Measurements from ENCODE around the gene ADCY9. TPM values are rescaled to one million over a fixed set of nuclear protein-coding genes. Genes with fewer than 3 reads are reported as not detected.
A peak's percentile ranks its signal among the peaks of the same experiment; 100 is the strongest.
"Not testable (repeated sequence)": the region's sequence is repeated elsewhere in the genome, so short reads cannot be mapped to it uniquely, and the experiment has no call there.

Gene ADCY9
- total RNA-seq = 34.6 TPM

DNA sequence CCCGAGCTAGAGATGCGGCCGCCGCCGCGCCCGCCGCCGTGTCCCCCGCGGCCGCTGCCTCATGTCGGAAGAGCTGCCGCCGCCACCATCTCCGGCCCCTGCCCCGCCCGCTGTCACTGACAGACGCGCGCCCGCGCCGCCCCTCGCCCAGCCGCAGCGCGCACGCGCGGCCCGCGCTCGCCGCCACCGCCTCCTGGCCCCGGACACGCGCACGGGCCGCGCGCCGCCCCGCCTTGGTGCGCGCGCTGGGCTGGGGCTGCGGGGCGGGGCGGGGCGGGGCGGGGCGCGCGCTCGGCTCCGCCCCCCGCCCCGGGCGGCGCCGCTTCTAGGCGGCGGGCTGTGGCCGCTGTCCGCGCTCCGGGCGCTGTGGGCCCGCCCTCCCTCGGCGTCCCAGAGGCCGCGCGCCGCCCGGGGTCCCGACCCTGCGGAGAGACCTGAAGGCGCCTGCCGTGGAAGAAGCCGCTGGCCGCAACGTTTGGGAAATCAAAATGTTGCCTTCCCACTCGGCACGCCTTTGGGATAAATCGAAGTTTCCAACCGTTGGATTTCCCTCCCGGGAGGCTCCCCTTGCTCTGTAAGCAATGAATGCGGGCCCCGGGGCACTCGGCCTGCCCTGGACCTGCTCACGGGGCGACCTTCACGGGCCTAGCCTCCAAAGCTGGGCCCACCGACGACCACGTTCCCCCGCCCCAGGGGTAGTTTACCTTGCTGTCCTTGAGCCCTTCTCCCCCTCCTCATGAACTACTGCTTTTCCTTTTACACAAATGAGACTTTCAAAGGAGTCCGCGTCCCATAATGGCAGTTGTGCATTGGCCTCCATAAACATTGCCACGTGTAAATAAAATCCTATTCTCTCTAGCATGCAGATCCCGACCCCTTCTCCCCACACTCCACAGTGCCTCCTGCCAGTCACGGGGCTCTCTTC is at the start of gene ADCY9:
TSS of gene ADCY9 (minus strand) at position 118 of the 925 bp plus-strand sequence. CDS start 1,000 bp downstream, outside the sequence.
- peak; percentile 75 for DNase-seq (ENCODE audit: low spot score)

DNA sequence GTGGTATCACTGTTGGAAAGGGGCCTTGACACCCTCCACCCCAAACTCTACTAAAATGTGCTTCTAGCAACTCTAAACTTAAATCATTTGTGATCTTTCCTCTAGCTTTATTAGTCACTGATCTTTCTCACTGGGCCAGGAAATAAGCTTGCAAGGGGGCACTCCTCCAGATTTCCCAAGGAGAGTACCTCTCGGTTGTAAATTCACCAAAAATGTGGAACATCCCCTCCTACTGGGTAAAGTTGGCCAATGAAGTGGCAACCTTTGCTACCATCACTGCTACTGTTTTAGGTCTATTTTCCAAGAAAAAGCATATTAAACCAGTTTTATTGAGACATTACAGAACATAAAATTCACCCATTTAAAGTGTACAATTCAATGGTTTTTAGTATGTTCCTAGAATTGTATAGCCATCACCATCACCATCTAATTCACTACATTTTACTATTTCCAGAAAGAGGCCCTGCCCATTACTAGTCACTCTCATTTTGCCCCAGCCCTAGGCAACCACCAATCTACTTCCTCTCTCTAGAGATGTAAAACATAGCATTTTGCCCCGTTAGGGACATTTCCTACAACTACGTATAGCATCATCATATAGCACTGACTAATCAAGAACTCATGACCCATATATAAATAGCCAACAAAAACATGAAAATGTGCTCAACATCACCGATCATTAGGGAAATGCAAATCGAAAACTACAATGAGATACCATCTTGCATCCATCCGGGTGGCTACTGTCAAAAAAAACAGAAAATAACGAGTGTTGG is 44.6 kb upstream of the ADCY9 start:
- DNase-seq (ENCODE audit: low spot score) = no peak

DNA sequence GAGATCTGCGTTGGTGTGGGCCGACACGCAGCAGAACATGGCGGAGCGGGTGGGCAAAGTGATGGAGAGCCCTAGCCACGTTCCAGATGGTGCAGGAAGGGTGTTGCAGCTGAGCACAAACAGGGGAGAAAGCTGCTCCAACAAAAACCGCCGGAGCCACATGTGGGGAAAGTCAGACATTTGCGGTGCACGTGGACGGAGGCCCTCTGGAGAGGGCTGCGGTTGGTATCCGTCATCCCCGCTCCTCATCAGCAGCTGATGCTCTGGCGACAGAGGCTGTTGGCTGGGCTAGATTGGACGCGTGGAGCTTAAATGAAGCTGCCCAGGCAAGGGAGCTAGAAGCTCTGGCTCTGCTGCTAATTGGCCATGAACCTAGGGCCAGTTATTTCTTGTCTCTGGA is 43.5 kb upstream of the ADCY9 start:
- DNase-seq (ENCODE audit: low spot score) = no peak

DNA sequence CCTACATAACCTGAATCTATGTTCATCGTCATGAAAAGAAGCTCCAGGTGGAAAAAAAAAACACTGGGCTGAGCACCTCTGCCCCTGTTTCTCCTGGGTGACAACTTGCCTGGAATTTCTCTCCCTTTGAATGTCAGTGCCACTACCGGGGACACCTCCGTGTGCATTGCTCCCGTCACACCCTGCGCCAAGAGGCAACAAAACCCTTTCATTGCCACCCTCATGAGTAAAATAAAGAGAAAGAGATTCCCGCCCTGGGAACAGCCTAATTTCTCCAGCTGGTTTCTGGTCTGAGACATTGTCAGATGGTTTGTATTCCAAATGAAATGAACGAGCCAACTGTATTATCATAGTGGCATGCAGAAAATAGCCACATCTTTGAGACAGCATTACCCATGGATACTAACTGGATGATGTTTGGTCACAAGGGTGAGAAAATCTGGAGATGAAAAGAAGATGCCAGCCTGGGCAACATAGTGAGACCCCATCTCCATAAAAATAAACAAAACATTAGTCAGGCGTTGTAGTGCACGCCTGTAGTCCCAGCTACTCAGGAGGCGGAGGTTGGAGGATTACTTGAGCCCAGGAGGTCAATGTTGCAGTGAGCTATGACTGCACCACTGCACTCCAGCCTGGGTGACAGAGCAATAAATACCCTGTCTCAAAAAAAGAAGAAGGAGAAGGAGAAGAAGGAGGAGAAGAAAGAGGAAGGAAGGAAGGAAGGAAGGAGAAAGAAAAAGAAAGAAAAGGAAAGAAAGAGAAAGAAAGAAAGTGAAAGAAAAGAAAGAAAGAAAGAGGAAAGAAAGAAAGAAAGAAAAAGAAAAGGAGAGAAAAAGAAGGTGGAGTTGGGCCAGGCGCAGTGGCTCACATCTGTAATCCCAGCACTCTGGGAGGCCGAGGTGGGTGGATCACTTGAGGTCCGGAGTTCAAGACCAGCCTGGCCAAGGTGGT is 42.2 kb upstream of the ADCY9 start:
- no peak for DNase-seq (ENCODE audit: low spot score)

DNA sequence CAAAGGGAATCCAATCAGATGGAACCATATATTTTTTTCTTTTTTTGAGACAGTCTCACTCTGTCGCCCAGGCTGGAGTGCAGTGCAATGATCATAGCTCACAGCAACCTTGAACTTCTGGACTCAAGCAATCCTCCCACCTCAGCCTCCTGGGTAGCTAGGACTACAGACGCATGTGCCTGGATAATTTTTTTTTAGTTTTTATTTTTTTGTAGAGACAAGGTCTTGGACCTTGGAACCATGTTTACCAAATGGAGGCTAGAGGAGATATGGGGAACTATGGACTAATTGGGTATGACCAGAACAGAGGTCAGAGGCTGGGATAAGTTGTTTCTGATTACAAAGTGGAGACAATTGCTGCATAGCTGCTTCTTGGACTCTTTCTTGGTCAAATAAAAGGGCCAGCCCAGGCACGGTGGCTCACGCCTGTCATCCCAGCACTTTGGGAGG is 41.2 kb upstream of the ADCY9 start:
- no peak for DNase-seq (ENCODE audit: low spot score)

DNA sequence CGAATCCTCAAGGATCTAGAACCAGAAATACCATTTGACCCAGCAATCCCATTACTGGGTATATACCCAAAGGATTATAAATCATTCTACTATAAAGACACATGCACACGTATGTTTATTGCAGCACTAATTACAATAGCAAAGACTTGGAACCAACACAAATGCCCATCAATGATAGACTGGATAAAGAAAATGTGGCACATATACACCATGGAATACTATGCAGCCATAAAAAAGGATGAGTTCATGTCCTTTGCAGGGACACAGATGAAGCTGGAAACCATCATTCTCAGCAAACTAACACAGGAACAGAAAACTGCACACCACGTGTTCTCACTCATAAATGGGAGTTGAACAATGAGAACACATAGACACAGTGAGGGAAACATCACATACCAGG is 40.3 kb upstream of the ADCY9 start:
- DNase-seq (ENCODE audit: low spot score) = not testable (repeated sequence)

DNA sequence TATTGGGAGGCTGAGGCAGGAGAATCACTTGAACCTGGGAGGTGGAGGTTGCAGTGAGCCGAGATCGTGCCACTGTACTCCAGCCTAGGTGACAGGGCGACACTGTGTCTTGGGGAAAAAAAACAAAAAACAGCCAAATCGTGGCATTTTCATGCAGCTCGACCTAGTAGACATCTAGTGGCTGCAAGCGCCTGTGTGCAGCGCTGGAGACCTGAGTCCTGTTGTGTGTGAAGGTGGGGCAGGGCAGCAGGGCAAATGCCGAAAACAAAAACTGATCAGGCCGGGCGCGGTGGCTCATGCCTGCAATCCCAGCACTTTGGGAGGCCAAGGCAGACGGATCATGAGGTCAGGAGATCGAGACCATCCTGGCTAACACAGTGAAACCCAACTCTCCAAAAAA is 37.1 kb upstream of the ADCY9 start:
- DNase-seq (ENCODE audit: low spot score) = not testable (repeated sequence)

DNA sequence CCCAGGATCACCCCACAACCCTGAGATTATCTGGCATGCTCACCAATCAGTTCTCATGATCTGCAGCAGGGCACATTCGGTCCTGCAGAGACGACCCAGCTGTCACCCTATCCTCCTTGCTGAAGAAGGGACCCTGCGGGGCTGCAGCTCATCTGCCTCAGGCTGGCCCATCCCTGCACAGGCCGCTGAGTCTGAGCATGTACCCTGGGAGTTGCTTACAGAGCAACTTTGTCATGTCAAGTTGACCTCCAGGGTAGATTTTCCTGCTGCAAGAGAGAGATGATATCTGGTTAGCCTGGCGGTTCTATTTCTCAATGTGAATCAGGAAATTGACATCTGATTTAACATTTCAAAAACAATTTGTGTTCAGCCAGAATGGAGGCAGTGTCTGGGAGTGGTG is 36.0 kb upstream of the ADCY9 start:
- DNase-seq (ENCODE audit: low spot score) = no peak

DNA sequence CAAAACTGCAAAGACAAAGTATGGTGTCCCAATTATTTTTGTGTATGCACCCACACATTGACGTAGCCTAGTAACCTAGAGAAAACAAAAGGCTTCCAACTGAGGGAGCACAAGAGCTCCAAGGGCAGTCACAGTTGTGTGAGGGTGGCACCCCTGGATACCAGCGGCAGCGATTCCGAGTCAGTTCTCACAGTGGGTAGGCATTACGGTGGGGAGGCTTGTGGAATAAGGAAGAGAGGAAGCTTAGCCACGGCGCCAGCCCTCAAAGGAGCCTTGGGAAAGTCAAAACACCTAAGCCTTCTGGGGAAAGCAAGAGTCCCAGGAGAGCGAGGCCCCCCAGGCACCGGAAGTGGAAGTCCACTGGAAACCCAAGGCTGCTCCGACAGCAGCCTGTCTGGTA is 31.0 kb upstream of the ADCY9 start:
- no peak for DNase-seq (ENCODE audit: low spot score)

DNA sequence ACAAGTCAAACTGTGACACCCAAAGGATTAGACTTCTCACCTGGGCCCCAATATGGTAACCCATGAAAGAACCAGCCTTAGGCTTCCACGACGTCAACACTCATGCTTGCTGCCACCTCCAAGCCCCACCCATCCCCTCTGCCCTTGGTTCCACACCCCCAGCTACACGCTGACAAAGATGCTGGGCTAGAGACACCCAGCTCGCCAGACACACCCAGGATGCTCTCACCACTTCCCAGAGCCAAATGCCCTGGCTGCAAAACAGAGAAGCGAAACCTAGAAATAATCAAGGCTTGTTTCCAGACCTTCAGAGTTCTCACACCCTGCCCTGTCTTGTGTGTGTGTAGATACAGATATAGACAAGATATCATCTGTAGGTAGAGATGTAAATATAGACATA is 26.0 kb upstream of the ADCY9 start:
- DNase-seq (ENCODE audit: low spot score) = no peak

DNA sequence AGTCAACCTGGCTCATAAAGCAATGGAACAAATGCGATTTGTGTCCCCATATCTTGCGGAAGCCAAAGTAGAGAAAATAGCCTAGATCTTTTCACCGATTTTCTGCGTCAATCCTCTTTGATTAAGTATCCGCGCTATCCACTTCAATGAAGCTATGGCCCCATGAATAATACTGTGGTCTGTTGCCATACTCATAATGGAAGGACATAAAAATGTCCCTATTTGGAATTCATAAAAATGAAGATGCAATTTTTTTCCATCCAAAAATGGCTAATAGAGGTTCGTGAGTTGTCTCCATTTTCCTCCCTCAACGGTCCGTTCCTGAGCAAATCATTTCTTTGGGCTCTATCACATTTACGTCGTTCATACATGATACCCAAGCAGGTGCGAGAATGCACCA is 25.4 kb upstream of the ADCY9 start:
- DNase-seq (ENCODE audit: low spot score) = no peak

DNA sequence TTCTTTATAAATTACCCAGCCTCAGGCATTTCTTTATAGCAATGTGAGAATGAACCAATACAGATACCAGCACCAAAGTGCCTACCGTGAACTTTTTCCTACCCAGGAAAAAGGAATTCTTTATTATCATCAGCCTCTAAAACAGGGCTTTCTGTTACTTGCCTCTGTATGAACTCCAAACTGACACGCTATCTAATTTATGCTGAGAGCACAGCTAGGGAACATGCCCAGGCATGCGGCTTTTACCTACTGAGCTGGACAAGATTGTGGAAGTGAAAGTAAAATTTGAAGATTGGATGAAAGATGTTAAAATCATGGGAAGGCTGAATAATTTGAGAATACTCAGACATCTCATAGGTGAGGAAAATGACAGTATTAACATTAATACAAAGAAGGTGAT is 24.4 kb upstream of the ADCY9 start:
- no peak for DNase-seq (ENCODE audit: low spot score)

DNA sequence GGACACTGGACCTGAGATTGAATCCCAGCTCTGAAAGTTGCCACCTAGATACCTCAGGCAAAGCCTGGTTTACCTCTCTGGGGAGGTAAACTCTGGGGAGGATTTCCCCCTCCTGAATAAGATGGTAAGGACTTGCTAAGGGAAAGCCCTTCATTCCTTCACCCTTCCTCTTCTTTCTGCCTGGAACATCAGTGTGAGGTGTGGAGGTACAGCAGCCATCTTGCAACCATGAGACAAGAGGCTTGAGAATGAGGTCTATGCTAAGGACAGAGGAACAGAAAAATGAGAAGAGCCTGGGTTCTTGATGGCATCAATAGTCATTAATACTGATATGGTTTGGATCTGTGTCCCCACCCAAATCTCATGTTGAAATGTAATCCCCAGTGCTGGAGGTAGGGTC is 23.7 kb upstream of the ADCY9 start:
- no peak for DNase-seq (ENCODE audit: low spot score)

DNA sequence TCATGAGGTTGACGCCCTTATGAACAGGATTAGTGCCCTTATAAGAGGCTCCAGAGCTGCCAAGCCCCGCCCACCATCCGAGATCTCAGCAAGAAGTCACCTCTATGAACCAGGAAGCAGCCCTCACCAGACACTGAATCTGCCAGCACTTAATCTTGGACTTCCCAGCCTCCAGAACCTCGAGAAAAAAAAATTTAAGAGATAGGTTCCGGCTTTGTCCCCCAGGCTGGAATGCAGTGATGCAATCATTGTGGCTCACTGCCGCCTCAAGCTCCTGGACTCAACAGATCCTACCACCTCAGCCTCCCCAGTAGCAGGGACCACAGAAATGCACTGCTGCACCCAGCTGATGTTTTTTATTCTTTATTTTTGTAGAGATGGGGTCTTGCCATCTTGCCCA is 22.5 kb upstream of the ADCY9 start:
- DNase-seq (ENCODE audit: low spot score) = no peak

DNA sequence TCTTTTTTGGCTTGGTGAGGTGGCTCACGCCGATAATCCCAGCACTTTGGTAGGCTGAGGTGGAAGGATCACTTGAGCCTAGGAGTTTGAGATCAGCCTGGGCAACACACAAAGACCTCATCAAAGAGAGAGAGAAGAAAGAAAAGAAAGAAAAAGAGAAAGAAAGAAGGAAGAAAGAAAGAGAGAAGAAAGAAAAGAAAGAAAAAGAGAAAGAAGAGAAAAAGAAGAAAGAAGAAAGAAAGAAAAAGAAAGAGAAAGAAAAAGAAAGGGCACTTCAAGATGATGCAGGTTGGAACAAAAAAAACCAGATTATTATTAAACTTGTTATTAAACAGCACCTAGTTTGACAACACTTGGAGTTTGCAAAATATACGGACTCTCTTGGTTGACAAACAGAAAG is 21.2 kb upstream of the ADCY9 start:
- no peak for DNase-seq (ENCODE audit: low spot score)

DNA sequence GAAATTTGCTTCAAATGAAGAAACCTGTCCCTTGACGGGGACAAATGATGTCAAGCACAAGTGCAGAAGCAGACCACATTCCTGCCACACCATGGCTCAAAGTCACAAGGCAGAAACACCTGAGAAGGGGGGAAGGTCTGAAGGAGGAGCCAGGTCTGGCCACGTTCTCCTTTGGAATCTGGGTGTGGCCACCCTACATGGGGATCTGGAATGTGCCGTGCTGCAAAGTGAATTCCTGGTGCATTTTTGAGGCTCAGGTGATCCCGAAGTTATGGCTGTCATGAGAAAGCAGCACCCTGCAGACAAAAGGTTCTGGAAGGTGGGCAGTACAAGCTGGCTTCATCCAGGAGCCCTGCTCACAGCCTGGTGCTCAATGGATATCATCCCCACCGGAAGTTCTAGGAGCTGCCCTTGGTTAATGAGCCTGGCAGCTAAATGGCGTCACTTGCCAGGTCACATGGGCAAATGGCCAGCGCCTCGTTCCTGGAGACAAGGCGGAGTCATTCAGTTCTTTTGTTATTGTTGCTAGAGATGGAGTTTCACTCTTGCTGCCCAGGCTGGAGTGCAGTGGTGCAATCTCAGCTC is 20.1 kb upstream of the ADCY9 start:
- peak; percentile 65 for DNase-seq (ENCODE audit: low spot score)

DNA sequence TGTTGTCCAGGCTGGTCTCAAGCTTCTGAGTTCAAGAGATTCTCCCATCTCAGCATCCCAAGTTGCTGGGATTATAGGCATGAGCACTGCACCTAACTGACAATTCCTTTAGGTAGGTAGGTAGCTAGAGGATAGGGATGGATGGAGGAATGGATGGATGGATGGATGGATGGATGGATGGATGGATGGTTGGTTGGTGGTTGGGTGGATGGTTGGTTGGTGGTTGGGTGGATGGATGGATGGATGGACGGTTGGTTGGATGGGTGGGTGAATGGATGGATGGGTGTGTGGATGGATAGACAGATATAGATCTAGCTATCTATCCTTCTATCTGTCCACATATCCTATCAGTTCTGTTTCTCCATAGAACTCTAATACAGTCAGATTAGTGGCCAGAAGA is 19.3 kb upstream of the ADCY9 start:
- no peak for DNase-seq (ENCODE audit: low spot score)

DNA sequence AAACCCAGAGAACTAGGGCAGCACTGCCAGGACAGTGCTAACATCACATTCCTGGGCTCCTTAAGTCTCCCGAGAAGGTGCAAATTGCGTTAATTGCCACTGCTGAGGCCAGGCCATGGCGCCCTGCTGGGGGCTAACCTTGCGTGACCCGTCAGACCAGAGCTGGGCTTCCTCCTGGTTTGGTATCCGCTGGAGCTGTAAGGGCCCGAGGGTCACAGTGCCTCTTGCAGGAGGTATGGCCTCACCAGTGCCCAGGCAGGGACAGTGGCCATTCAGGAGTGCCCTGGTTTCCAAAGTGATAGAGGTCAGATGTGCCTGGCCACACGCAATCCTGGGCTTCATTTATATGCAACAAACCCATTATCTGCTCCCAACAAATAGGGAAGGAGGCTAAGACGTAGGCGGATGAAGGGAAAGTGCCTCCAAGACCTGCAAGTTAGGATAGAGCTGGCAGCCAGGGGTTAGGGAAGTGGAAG is 17.7 kb upstream of the ADCY9 start:
- DNase-seq (ENCODE audit: low spot score) = no peak

DNA sequence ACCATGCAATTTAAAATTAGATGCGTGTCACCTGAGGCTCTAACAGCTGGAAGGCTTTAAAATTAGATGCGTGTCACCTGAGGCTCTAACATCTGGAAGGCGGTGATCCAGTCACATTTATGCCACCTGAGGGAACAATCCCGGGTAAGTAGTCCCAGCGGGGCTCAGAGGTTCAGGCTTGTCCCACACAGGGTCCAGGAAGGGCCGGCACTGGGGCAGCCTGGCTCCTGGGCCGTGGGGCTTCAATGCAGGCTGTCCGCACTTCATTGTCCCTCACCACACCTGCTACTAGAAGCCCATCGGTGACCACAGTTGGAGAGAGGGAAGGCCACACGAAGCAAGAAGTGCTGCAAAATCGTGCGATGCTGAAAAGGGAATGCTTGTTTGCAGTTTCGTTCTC is 15.4 kb upstream of the ADCY9 start:
- DNase-seq (ENCODE audit: low spot score) = no peak

DNA sequence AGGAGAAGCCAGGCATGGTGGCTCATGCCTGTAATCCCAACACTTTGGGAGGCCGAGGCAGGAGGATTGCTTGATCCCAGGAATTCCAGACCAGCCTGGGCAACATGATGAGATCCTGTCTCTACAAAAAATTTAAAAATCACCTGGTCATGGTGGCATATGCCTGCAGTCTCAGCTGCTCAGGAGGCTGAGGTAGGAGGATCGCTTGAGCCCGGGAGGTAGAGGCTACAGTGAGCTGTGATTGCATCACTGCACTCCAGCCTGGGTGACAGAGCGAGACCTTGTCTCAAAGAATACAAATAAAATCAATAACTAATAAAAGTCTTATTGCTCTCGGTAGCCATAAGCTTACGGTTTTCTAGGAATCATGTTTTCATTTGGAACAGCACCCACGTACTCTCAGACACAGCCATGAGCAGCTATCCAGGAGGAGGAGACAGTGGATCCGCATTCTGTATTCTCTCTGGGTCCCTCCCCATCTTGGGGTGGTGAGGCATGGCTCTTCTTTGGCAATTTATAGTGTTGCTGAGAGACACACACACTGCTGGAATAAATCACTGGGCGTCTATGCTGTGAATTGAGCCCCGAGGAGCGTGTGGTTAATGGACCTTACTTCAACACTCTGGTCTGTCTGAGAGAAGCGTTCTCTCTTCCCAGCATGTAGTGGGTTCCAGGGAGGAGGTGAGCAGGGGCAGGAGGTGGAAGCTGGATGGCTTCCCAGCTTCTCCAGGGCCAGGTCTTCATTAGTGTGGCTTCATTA is 8.5 kb upstream of the ADCY9 start:
- DNase-seq (ENCODE audit: low spot score) = no peak

Measured in mucosa of gallbladder (tissue), 1 donor.